Caco-2 (cell line): Measurements from ENCODE around the gene CHSY1. TPM values are rescaled to one million over a fixed set of nuclear protein-coding genes. Genes with fewer than 3 reads are reported as not detected.
A peak's percentile ranks its signal among the peaks of the same experiment; 100 is the strongest.

ENCODE experiments used
- BruUV-seq: library from RNA; stranded (reverse); fragments of 400-500 nt; replicated peaks from 2 replicates; lab custom pipeline; 2021; lab: Mats Ljungman, UMichigan
- CTCF ChIA-PET: fragments of 300-600 bp; sonication (Branson Sonifier 250); formaldehyde crosslinking; loops from one replicate; lab custom pipeline; 2022; ENCODE audit warnings: antibody characterized with exemption; lab: Charles Lee
- POLR2A ChIA-PET: fragments of 300-600 bp; sonication (Branson Sonifier 250); formaldehyde crosslinking; loops from one replicate; lab custom pipeline; 2022; ENCODE audit warnings: antibody characterized with exemption; lab: Charles Lee
- DNase-seq, 2 experiments: peaks; one replicate each; pipeline versions ENCODE4 v3.0.0 to v3.0.0-alpha.2; 2020 to 2022
- H3K27me3 ChIP-seq: replicated peaks from 2 replicates; pipeline ENCODE4 v1.6.0; 2011; ENCODE audit warnings: low read length; ENCODE audit not compliant: control insufficient read depth, insufficient read depth
- H3K36me3 ChIP-seq: 2 replicates; pipeline ENCODE4 v1.5.1; 2011; ENCODE audit warnings: low read length; ENCODE audit not compliant: control insufficient read depth, insufficient read depth
- H3K4me1 ChIP-seq: fragments of 250-450 bp; sonication (Bioruptor Pico); 2 replicates; pipeline ENCODE4 v1.5.1; 2020; ENCODE audit warnings: mild to moderate bottlenecking
- H3K4me3 ChIP-seq: 2 replicates; pipeline ENCODE4 v1.5.1; 2011; ENCODE audit warnings: low read depth, mild to moderate bottlenecking, control low read depth, low read length
- H3K9me3 ChIP-seq: fragments of 250-450 bp; sonication (Bioruptor Pico); 2 replicates; pipeline ENCODE4 v1.5.1; 2020; ENCODE audit warnings: mild to moderate bottlenecking, moderate library complexity
- H3K27ac Mint-ChIP-seq: one replicate; pipeline ENCODE4 v1.8.0; 2022; ENCODE audit warnings: mixed read lengths; ENCODE audit not compliant: unreplicated experiment
- H3K27me3 Mint-ChIP-seq: one replicate; pipeline ENCODE4 v1.8.0; 2022; ENCODE audit warnings: mixed read lengths; ENCODE audit not compliant: insufficient read depth, unreplicated experiment
- H3K36me3 Mint-ChIP-seq: one replicate; pipeline ENCODE4 v1.8.0; 2022; ENCODE audit warnings: mild to moderate bottlenecking, mixed read lengths; ENCODE audit not compliant: insufficient read depth, unreplicated experiment
- H3K4me1 Mint-ChIP-seq: one replicate; pipeline ENCODE4 v1.8.0; 2022; ENCODE audit warnings: low read depth, mixed read lengths; ENCODE audit not compliant: unreplicated experiment
- H3K4me3 Mint-ChIP-seq: one replicate; pipeline ENCODE4 v1.8.0; 2022; ENCODE audit warnings: mild to moderate bottlenecking, moderate library complexity, mixed read lengths; ENCODE audit not compliant: unreplicated experiment
- H3K9me3 Mint-ChIP-seq: one replicate; pipeline ENCODE4 v1.8.0; 2022; ENCODE audit warnings: mixed read lengths; ENCODE audit not compliant: unreplicated experiment
- intact Hi-C: fragments of 100-400 bp; cut with micrococcal nuclease; formaldehyde crosslinking; loops from one replicate; pipeline ENCODE4 v1.10.0; 2022; ENCODE audit not compliant: unreplicated experiment
- total RNA-seq: library from RNA; stranded (reverse); gene quantifications from 2 replicates; pipeline ENCODE4 v1.2.3, GENCODE V29; 2022
- TF ChIP-seq, protein P1 (sequence below), 2 experiments: fragments of 200-600 bp in 1 of 2; IDR thresholded peaks; 1 replicate in 1 of 2; 2 replicates in 1 of 2; pipeline versions ENCODE4 v1.5.1 to v1.8.0; 2011 to 2022; ENCODE audit warnings: antibody characterized with exemption in 1 of 2, control low read depth in 1 of 2, inconsistent platforms in 1 of 2, low read depth in 1 of 2, low read length in 1 of 2, mild to moderate bottlenecking in 1 of 2, moderate library complexity in 1 of 2; ENCODE audit not compliant: insufficient read depth in 1 of 2, severe bottlenecking in 1 of 2, unreplicated experiment in 1 of 2

Gene CHSY1
- total RNA-seq, 1 experiment from 2014 or later = 18.7 TPM

DNA sequence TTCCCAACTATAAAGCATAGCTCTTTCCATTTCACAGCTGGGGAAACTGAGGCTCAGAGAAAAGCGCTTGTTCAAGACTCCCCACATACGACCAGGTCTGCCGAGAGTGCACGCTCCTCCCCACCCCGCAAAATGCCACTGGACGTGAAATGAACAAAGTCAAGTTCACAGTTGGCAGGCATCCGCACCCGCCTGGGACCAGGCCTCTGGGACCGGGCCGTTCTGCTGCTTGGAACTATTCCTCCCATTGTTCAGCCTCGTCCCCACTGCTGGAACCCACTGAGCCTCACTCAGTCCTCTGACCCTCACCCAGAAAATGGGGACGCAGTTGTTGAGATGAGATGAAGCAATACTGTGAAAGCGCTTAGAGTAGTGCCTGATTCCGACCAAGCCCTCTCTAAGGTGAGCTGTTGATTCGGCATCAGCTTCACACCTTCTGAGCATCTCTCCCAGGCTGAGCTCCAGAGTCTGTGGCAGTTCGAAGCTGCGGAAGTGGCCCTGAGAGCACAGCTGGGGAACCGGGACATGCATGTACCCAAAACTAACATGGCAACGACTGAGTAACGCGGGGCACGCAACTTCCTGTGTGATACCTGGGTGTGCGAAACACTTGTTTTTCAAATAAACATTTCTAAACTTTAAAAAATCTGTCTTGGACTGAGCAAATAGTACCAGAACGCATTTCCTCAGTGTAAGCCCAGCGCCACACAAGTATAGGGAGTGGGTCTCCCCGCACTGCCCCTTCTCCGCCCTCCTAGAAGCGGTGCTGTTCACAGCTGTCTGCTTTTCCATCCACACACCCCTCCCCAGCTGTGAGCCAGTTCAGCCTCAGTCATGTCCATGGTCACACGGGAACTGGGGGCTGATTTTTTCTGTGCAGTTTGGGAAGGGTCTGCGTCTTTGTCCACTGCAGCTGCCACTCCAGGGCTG lies 93.4 kb downstream of the CHSY1 start:
- TF ChIP-seq, protein P1, sequence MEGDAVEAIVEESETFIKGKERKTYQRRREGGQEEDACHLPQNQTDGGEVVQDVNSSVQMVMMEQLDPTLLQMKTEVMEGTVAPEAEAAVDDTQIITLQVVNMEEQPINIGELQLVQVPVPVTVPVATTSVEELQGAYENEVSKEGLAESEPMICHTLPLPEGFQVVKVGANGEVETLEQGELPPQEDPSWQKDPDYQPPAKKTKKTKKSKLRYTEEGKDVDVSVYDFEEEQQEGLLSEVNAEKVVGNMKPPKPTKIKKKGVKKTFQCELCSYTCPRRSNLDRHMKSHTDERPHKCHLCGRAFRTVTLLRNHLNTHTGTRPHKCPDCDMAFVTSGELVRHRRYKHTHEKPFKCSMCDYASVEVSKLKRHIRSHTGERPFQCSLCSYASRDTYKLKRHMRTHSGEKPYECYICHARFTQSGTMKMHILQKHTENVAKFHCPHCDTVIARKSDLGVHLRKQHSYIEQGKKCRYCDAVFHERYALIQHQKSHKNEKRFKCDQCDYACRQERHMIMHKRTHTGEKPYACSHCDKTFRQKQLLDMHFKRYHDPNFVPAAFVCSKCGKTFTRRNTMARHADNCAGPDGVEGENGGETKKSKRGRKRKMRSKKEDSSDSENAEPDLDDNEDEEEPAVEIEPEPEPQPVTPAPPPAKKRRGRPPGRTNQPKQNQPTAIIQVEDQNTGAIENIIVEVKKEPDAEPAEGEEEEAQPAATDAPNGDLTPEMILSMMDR (IDR thresholded peaks at IDR 0.05; ENCODE audit: insufficient read depth in 1 of 2, low read depth in 1 of 2, low read length in 1 of 2, severe bottlenecking in 1 of 2, unreplicated experiment in 1 of 2) = no peak
- CTCF ChIA-PET = no interaction called here
- no TSS peak for BruUV-seq
- H3K27me3 ChIP-seq = no peaks in the 10 kb centered on the region
- no peak overlapping the region for H3K4me3 ChIP-seq
- no peaks in the 10 kb centered on the region for H3K4me1 Mint-ChIP-seq
- POLR2A ChIA-PET = no interaction called here
- H3K9me3 ChIP-seq = no peaks in the 10 kb centered on the region
- DNase-seq = no peak
- peaks cover 8% of the 10 kb centered on the region for H3K9me3 Mint-ChIP-seq
- intact Hi-C loops = no loop called here
- no peaks in the 10 kb centered on the region for H3K27me3 Mint-ChIP-seq
- no peaks in the 10 kb centered on the region for H3K36me3 ChIP-seq
- peaks cover 6% of the 10 kb centered on the region for H3K36me3 Mint-ChIP-seq
- no peak overlapping the region for H3K4me3 Mint-ChIP-seq
- H3K27ac Mint-ChIP-seq = peak overlapping the region; percentile 48
- no peaks in the 10 kb centered on the region for H3K4me1 ChIP-seq

DNA sequence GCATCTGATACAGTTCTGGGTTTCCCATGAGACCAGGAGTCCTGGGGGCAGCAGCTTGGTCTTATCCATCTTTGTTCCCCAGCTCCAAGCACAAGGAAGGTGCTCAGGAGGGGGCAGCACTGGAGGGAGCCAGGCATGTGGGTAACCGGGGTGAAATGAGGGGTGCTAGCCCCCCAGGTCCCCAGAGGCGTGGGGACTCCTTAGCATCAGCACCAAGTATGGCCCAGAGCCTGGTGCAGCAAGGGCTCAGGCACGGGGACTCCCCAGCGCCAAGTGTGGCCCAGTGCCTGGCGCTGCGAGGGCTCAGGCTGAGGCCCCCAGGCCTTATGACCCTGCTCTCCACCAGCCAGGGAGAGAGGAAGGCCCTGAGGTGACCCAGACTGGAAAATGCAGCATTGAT lies 94.1 kb downstream of the CHSY1 start:
- Mint-ChIP-seq H3K4me3 (no peak overlapping the region), H3K9me3 (peaks cover 8% of the 10 kb centered on the region), H3K27ac (no peak overlapping the region), H3K27me3 (no peaks in the 10 kb centered on the region), H3K36me3 (peaks cover 6% of the 10 kb centered on the region), H3K4me1 (no peaks in the 10 kb centered on the region)
- Histone ChIP-seq H3K9me3 (no peaks in the 10 kb centered on the region), H3K36me3 (no peaks in the 10 kb centered on the region), H3K4me1 (no peaks in the 10 kb centered on the region), H3K27me3 (no peaks in the 10 kb centered on the region), H3K4me3 (no peak overlapping the region)
- no TSS peak for BruUV-seq
- CTCF ChIA-PET = no interaction called here
- TF ChIP-seq, protein P1 (IDR thresholded peaks at IDR 0.05; ENCODE audit: insufficient read depth in 1 of 2, low read depth in 1 of 2, low read length in 1 of 2, severe bottlenecking in 1 of 2, unreplicated experiment in 1 of 2) = no peak
- intact Hi-C loops = no loop called here
- DNase-seq = no peak
- POLR2A ChIA-PET = no interaction called here

DNA sequence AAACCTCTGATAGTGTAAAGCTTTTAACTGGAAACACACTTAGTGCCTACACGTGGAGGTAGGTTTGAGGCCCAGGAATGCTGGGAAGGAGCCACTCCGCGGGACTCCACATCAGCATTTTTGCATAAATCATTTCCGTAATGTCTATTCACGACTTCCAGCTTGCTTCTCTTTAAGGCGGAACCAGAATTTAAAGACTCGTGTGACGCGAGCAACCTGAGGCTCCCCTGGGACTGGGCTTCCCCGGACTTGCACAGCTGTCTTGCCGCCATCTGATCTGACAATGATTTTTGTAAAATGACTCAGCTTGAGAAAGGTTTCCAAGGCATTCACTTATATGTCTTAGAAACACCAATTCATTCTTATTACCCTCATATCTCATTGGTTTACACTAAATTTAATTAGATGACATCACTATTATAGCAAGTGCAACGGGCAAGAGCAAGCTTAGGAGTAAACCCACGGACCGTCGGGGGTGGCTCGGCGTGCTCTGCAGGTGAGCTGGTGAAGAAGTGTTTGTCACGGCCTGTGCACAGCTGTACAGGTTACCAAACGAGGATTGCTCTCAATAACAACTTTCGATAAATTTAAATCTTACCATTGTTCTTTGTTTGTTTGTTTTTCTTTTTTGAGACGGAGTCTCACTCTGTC lies 95.2 kb downstream of the CHSY1 start:
- POLR2A ChIA-PET = no interaction called here
- no TSS peak for BruUV-seq

More for the DNA sequence above, 95.2 kb downstream of the CHSY1 start:
- CTCF ChIA-PET = no interaction called here
- Histone ChIP-seq H3K27me3 (no peaks in the 10 kb centered on the region), H3K4me1 (no peaks in the 10 kb centered on the region), H3K36me3 (no peaks in the 10 kb centered on the region), H3K4me3 (no peak overlapping the region), H3K9me3 (no peaks in the 10 kb centered on the region)
- Mint-ChIP-seq H3K4me3 (no peak overlapping the region), H3K27me3 (no peaks in the 10 kb centered on the region), H3K4me1 (no peaks in the 10 kb centered on the region), H3K27ac (no peak overlapping the region), H3K9me3 (no peaks in the 10 kb centered on the region), H3K36me3 (peaks cover 6% of the 10 kb centered on the region)
- TF ChIP-seq, protein P1 (IDR thresholded peaks at IDR 0.05; ENCODE audit: insufficient read depth in 1 of 2, low read depth in 1 of 2, low read length in 1 of 2, severe bottlenecking in 1 of 2, unreplicated experiment in 1 of 2) = no peak
- intact Hi-C loops = no loop called here
- no peak for DNase-seq
